Fibroblast of gingiva (primary cell): Measurements from ENCODE around the gene CDK14.
A peak's percentile ranks its signal among the peaks of the same experiment; 100 is the strongest.
"Not testable (repeated sequence)": the region's sequence is repeated elsewhere in the genome, so short reads cannot be mapped to it uniquely, and the experiment has no call there.

Experiments used
- DNase-seq: peaks from one replicate; pipeline ENCODE4 v3.0.0-alpha.2; 2011; ENCODE audit warnings: low read depth

Gene CDK14

DNA sequence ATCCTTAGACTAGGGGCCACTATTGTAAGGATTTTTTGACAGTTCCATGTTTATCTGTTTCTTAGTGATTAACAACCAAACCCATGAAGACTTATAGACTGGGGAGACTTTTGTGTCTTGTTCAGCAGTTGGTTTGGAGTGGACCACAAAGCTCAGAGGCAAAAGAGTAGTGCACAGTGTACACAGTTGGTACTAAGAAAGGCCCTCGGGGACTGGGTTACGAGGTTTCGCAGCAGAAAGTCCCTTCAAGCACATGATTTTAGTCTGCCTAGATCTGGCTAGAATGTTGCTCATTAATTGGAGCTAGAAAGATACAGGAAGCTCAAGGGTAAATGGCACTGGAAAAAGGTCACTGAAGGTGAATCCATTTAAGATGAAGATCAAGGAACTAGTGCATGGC, 35.4 kb downstream of the CDK14 start:
- no peak for DNase-seq

DNA sequence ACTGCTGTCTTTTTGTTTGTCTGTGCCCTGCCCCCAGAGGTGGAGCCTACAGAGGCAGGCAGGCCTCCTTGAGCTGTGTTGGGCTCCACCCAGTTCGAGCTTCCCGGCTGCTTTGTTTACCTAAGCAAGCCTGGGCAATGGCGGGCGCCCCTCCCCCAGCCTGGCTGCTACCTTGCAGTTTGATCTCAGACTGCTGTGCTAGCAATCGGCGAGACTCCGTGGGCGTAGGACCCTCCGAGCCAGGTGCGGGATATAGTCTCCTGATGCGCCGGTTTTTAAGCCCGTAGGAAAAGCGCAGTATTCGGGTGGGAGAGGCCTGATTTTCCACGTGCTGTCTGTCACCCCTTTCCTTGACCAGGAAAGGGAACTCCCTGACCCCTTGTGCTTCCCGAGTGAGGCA, 43.6 kb downstream of the CDK14 start:
- not testable (repeated sequence) for DNase-seq

DNA sequence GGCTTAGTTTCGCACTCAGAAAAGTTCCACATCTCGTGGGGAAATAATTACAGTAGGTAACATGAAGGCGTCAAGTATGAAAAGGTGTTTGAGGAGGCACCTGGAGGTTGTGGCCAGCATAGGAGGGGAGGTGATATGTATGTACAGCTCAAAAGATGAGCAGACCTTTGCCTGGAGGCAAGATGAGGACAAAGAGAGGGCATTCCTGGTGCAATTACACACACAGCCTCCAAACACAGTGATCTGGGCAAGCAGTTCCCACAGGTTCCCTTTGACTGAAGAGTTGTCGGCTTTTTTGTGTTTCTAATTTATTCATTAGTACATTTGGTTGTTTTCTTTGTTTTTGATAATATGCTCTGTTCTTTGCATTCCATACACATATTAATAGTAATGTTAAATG, 46.9 kb downstream of the CDK14 start:
- no peak for DNase-seq

DNA sequence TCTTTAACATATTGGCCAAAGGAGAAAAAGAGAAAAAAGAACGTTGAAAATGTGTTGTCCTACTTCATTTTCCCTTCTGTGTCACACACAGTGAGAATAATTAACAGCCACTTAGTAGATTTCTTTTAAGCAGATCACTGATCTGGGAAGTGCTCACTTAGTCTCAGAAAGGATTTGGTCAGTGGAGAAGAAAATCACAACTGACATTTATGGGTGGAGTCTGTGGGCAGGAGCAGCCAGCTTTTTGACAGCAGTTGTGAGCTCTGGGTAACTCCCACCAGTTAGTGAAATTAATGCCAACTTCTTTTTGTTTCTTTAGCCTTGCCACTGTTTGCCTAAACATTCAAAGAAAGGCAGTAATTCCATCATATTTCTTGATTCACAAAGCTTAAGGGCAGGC, 49.7 kb downstream of the CDK14 start:
- DNase-seq: no peak

DNA sequence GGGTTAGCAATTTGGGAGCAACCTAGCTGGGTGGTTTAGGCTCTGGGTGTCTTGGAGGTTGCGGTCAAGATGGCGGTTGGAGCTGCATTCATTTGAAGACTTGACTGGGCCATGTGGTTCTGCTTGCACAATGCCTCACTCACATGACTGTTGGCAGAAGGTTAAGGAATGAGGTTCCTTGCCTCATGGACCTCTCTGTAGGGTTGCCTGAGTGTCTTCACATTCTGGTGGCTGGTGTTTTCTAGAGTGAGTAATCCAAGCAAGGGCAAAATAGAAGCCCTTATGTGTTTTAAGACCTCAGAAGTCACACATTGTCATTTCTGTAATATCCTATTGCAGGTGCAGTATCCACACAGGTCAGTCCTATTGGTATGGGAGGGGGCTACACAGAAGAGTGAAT, 52.0 kb downstream of the CDK14 start:
- peak; percentile 34 for DNase-seq

DNA sequence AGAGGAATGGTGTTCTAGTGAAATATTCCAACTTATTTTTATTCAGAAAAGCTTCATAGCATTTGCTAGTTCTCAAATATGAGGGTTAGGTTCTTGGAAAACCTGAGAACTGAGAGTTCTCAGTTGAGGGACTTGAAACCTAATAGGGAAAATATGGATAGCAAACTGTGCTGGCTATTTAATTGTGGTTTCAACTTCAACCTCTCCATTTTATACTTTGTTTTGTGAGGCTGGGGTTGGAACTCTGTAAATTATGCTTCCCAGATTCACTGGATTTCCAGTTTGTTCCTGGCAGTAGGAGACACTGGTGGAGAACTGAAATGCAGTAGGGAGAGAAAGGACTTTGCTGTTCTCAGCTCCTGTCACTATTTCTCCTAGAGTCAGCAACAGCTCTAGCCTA, 52.7 kb downstream of the CDK14 start:
- no peak for DNase-seq

DNA sequence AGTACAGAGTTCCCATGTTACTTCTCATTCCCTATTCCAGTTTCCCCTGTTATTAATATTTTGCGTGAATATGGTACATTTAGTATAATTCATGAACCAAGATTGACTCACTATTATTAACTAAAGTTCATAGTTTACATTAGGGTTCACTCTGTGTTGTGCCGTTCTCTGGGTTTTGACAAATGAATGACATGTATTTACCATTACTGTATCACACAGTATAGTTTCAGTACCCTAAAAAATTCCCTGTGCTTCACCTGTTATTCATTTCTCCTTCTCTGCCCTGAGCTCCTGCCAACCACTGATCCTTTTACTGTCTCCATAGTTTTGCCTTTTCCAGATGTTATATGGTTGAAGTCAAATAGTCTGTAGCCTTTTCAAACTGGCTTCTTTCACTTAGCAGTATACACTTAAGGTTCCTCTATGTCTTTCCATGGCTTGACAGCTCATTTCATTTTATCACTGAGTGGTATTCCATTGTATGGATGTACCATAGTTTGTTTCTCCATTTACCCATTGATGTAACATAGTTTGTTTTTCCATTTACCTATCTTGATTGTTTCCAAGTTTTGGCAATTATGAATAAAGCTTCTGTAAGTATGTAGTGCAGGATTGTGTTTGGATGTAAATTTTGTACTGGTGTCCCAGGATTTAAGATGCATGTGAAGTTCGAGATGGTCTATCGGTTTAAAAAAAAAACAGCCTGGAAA, 58.8 kb downstream of the CDK14 start:
- DNase-seq: no peak

DNA sequence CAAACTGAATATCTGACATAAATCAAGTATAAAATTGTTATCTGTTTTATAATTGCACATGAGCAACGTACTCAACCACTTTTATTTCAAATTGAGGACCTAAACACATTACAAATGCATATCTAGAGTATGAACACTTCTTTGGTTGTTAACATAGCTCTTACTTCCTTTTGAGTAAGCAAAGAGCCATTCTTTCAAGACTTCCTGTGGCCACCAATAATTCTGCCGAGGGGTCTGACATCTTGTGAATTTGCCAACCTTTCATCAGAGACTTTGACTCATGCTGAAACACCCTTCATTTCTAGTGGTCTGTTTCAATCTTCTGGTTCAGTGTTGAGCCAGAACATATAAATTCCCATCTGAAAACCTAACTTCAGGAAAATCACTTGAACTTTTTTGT, 59.4 kb downstream of the CDK14 start:
- peak; percentile 12 for DNase-seq

DNA sequence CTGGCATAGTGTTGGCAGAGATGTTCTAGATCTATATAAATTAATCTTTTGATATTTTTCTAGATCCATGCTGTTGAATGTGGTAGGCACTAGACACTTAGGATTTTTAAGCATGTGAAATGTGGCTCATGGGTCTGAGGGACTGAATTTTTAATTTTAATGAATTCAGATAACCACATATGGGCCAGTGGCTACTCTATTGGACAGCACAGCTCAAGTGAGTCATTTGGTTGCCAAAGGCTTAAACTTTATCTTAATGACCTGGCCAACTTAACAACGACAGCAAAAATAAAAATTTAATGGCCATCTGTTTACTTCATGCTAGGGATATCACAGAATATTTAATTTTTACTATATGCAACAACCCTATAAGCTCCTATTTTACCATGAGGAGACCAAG, 61.4 kb downstream of the CDK14 start:
- DNase-seq: no peak

DNA sequence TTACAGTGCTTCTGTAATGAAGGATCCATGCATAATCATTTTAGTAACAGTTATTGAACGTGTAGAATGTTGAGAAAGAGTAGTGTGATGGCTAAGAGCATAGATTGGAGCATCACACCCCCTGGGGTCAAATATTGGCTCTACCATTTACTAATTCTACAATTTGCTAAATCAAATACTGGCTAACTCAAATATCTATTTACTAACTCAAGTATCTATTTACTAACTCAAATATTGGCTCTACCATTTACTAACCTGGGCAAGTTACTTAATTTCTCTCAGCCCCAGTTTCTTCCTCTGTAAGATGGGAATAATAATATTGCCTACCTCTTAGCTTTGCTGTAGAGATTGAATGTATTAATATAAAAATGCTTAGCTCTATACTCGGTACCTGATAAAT, 64.0 kb downstream of the CDK14 start:
- DNase-seq: no peak

DNA sequence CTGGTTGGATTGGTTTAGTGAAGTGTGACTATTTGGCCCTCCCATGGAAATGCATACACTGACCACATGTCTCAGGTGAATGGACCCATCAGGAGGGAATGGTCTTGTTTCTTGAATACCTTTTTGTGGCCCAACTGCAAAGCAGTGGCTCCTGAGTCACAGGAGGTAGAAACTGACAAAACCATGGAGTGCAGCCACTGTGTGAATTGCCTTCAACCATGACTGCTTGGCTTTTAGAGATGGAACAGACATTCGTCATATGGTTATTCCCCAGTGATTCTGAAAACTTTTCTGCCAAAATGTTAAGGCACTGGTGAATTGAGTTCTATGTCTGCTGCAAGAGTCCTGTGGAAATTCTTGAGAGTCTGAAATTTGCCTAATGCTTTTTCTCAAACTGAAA, 64.7 kb downstream of the CDK14 start:
- DNase-seq: peak; percentile 39

DNA sequence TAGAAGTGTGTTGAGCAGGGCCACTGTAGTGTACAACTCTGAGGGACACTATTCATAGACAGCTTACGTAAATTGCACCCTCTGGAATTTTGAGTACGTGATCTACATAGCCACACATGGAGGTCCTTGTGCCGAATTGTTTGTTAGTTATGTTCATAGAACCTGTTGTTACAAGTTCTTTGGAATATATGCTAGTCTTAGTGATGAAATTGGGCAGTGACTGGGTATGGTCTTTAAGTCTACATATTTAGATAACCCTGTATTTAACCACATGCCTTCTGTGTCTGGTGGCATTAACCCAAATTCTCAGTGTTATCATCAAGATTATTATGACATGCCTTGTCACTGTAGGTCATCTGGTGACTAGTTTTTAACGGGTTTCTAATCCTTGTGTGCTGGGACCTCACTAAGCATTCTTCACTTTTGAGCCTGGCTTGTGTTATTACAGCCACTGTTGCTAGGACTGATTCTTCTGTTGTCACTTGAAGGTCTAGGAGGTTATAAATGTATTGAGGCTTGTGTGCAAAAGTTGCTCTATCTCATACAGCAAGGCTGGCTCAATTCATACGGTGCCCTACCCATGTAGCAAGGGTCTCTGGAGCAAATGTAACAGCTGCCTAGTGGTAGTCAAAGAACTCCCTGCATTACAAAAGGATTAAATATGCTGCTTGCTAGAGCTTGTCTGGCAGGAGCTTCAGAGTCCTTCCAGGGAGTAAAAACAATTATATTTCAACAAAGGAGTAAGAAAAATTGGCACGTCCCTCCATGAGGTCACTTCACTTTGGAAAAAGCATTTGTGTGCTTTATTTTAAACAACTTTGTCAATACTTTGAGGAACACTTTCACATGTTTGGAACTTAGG, 65.4 kb downstream of the CDK14 start:
- DNase-seq: peak; percentile 9

DNA sequence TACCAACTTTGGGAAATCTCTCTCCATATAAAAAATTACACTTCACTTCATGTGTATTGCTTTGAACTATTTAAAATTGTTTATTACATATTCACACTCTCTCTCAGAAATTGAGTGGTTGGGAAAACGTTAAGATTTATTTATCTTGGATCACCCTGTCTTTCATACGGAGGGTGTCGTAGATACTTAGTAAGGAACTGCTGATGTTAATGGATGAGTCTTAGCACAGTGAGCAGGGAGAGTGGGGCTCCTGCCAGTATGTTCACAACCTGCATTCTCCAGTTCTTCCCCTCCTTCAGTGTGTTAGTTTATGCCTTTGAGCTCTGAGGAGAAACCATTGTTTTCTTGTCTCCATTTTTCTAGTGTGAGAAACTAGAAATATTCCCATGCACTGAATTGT, 67.1 kb downstream of the CDK14 start:
- no peak for DNase-seq

DNA sequence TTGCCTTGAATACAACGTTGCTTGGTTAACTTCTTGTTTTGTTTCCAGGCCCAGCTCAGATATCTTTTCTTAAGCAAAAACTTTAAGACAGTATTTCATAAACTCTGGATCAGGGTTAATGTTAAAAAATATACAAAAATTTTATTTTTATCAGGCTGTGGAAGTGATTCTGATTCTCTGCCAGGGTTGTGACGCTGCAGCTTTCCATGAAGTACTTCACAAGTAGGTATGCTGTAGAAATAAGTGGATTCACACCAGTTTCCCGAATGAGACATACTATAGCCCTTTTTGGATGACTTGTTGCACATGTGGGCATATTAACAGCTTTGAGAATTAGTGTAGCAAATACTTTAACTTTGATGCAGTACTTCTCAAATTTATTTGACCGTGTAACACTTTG, 70.1 kb downstream of the CDK14 start:
- peak; percentile 87 for DNase-seq

DNA sequence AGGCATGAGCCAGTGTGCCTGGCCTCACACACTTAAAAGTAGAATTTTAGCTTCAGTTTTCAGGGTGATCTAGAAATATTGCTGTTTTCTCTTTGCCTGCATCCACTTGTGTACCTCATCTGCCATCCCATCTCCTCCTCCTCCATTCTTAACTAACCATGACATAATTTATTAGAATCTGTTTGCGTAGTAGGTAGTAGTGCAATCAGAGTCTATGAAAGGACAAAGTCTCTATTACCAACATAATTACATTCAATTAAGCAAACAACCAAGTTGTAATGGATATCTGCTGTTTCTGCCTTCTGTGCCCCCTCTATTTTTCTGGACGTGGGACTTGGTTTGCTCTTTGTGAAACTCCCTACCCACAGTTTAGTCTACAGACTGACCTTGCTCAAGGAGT, 72.9 kb downstream of the CDK14 start:
- DNase-seq: no peak

DNA sequence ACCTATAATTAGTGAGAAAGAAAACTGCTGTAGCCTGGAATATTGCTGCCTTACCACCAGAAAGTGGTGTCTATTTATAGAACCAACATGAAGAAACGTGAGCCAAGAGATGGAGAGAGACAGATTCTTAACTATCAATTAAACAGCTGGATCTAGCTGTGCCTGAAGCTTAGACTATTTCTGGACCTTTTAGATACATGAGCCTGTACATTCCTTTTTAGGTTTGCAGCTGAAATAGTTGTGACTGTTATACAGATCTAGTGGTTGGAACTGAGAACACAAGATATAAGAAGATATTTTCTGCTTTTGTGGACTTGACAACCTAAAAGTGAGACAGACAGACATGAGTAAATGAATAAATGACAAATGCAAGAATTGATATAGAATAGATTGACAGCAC, 73.4 kb downstream of the CDK14 start:
- DNase-seq: no peak

DNA sequence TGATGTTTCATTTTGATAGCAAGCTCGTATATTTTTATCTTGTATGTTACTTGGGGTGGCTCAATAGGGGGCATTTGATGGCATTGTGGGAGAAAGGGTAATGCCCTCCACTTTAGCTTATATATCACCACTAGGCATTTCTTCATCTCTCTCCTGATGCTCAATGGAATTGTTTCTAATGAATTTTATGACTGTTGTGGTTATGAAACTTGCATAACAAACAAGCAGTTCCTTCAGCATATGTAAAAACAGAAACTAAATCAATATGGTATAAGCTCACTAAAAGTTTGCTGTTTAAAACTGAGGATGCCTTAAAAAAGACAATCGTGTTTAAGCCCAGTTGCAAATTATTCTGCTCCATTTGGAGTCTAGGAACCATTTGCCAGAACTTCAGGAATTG, 75.5 kb downstream of the CDK14 start:
- DNase-seq: peak; percentile 21

DNA sequence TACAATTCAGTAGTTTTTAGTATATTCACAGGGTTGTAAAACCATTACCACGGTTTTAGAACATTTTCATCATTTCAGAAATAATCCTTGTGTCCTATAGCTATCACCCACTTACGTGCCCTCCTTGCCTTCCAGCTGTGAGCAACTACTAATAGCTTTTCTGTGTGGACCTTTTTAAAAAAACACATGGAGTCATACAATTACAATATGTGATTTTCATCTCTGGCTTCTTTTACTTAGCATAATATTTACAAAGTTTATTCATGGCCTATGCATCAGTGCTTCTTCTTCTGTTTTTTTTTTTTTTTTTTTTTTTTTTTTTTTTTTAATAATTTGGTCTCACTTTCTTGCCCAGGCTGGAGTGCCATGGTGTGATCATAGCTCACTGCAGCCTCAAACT, 76.1 kb downstream of the CDK14 start:
- no peak for DNase-seq

DNA sequence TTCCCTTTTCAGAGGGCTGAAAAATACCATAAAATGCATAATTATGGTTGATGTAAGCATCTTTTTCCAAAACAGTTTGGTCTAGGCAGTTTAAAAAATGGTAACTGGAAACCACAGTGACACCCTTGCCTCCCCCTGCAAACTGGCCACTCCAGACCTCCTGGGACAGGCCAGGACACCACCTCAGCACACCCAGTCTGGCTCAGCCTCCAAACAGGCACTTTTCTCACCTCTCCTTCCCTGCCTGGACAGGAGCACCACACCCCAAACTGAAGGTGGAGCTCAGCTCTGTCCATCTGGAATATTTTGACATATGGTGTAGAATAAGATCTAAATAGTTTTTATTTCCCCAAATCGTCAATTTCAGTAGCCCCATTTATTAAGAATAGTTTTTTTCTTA, 78.5 kb downstream of the CDK14 start:
- DNase-seq: no peak

DNA sequence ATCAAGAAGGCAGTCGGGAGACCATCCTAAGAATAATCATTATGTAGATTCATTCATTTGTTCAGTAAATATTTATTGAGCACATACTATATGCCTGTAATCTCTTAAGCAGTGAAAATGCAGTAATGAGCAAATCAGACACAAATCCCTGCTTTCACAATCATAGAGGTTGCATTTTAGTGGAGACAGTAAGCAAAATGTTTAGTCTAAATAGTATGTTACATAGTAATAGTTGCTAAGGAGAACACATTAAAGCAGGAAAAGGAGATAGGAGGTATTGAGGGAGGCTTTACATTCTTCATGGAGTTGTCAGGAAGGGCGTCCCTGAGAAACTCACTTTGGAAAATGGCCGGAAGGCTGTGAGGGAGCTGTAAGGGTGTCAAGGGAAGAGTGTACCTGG, 79.9 kb downstream of the CDK14 start:
- no peak for DNase-seq

DNA sequence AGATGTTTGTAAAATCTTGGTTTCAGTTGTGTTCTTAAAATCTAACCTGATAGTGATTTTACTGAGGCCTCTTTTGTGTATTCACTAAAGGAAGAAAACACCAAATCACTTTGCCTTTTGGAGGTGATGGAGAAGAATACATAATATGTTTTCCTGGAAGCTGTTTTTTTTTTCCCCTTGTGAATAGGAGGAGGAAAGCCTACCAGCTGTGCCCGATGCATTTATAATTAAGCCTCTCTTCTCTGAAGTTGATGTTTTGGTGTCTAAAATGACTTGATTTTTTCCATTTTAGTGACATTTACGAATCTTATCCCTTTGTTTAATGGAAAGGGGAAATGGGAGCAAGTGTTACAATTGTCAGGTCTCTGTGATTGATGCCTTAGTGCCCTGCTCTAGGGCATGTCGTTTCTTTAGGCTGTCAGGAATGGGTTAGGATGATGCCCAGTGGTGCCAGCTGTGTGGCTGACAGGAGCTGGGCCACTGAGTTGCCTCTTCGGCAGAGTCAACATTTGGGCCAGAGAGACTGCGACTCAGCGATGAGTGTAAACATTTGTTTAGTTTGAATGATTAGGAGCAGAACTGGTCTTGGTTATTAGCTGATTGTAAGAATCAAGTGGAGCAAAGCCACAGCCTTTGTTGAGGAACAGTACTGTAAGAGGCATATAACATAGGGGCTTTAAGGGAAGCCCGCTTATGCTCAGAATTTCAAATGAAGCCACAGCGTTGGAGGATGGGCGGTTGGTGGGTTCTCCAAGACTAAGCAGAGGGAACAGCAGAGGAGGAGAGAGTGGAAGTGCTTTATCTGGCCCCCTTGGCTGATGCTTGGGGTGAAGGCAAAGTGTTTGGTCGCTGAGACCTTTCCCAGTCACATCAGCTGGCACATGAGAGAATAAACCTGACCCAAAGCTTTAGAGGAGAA, 81.6 kb downstream of the CDK14 start:
- no peak for DNase-seq

DNA sequence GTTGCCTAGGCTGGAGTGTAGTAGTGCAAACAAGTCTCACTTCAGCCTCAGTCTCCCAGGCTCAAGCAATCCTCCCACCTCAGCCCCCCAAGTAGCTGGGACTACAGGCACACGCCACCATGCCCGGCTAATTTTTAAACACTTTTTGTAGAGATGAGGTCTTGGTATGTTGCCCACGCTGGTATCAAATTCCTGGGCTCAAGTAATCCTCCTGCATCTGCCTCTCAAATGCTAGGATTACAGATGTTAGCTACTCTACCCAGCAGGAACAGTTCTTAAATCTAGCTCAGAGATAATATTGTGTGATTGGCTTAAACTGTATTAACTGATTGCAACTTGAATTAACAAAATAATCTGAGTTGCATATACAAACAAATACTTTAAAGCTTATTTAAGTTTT, 82.9 kb downstream of the CDK14 start:
- DNase-seq: no peak

DNA sequence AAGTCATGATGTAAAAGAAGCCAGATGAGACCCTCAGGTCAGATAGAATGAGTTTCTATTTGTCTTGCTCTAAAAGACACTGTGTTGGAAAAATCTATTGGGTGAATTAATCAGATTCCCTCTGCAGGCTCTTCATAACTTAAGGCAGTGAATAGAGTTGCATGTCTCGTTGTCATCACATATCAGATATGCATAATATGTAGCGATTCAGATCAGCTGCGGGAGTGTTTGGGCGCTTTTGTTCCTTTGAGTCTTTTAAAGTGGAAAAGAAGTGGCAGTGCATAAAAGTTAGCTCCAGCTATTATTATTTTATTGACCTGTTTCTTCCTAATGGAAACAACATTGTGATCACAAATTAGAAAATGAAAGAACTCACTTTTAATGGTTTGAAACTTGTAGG, 84.4 kb downstream of the CDK14 start:
- no peak for DNase-seq
